Panc1 (cell line): ENCODE results near the gene CHST9. TPM values are rescaled to one million over a fixed set of nuclear protein-coding genes. Genes with fewer than 3 reads are reported as not detected.

Experiments
- ATAC-seq: fragments of 200-7000 bp; cut with Tn5 transposase; 2 replicates; pipeline ENCODE4 v1.9.1; 2020; ENCODE audit warnings: mild to moderate bottlenecking, moderate library complexity
- BruUV-seq: library from RNA; stranded (reverse); fragments of 400-500 nt; replicated peaks from 2 replicates; lab custom pipeline; 2021; lab: Mats Ljungman, UMichigan
- CTCF ChIA-PET: fragments of 300-600 bp; sonication (Branson Sonifier 250); formaldehyde crosslinking; loops from one replicate; lab custom pipeline; 2022; ENCODE audit warnings: antibody characterized with exemption; lab: Charles Lee
- POLR2A ChIA-PET: fragments of 300-600 bp; sonication (Branson Sonifier 250); formaldehyde crosslinking; loops from one replicate; lab custom pipeline; 2022; ENCODE audit warnings: antibody characterized with exemption; lab: Charles Lee
- DNase-seq: peaks from one replicate; pipeline ENCODE4 v3.0.0-alpha.2; 2010; ENCODE audit warnings: low read depth, low spot score
- H3K27ac ChIP-seq: 2 replicates; pipeline ENCODE4 v1.5.1; 2011; ENCODE audit warnings: mild to moderate bottlenecking, low read length, inconsistent platforms
- H3K27me3 ChIP-seq: fragments of 200-500 bp; sonication (Bioruptor generic); 2 replicates; pipeline ENCODE4 v1.6.0; 2014; ENCODE audit warnings: low read length, inconsistent platforms; ENCODE audit not compliant: control insufficient read depth, insufficient read depth
- H3K36me3 ChIP-seq: fragments of 200-500 bp; sonication (Bioruptor generic); 2 replicates; pipeline ENCODE4 v1.5.1; 2014; ENCODE audit warnings: inconsistent platforms, mild to moderate bottlenecking, low read length, moderate library complexity; ENCODE audit not compliant: control insufficient read depth, insufficient read depth
- H3K4me1 ChIP-seq: 2 replicates; pipeline ENCODE4 v1.5.1; 2011; ENCODE audit warnings: inconsistent platforms, mild to moderate bottlenecking, low read length, moderate library complexity; ENCODE audit not compliant: control insufficient read depth, insufficient read depth
- H3K4me3 ChIP-seq, 2 experiments: 2 replicates each; pipeline ENCODE4 v1.5.1; 2011 to 2012; ENCODE audit warnings: low read depth in 2 of 2, low read length in 2 of 2, mild to moderate bottlenecking in 2 of 2, inconsistent platforms in 1 of 2, moderate library complexity in 1 of 2
- H3K9me3 ChIP-seq: fragments of 200-500 bp; sonication (Bioruptor generic); 2 replicates; pipeline ENCODE4 v1.5.1; 2014; ENCODE audit warnings: low read depth, mild to moderate bottlenecking, inconsistent platforms, low read length, moderate library complexity; ENCODE audit not compliant: control insufficient read depth, insufficient read depth
- CTCF ChIP-seq: fragments of 450-650 bp; IDR thresholded peaks from 2 replicates; pipeline ENCODE4 v1.5.1; 2017; ENCODE audit warnings: mild to moderate bottlenecking
- POLR2AphosphoS5 ChIP-seq: IDR thresholded peaks from 2 replicates; pipeline ENCODE4 v1.6.1; 2012; ENCODE audit warnings: mild to moderate bottlenecking, low read depth, low read length, moderate library complexity
- REST ChIP-seq, 2 experiments: IDR thresholded peaks; 2 replicates each; pipeline ENCODE4 v1.6.1; 2011 to 2012; ENCODE audit warnings: low read depth in 2 of 2, control low read depth in 1 of 2, low read length in 1 of 2, mild to moderate bottlenecking in 1 of 2, moderate library complexity in 1 of 2; ENCODE audit not compliant: insufficient read depth in 1 of 2
- SIN3A ChIP-seq: IDR thresholded peaks from 2 replicates; pipeline ENCODE4 v1.6.1; 2012; ENCODE audit warnings: low read depth, mild to moderate bottlenecking, low read length, moderate library complexity, borderline replicate concordance; ENCODE audit not compliant: insufficient read depth
- TCF7L2 ChIP-seq: IDR thresholded peaks from 2 replicates; pipeline ENCODE4 v1.6.1; 2011; ENCODE audit warnings: mild to moderate bottlenecking, low read depth, low read length, inconsistent platforms
- in situ Hi-C: cut with HindIII; loops from 2 replicates; pipeline ENCODE4 v1.10.0; 2016; ENCODE audit warnings: low sequenced_read_pairs, low pct_unique_long_range_greater_than_20kb
- intact Hi-C: fragments of 100-400 bp; cut with micrococcal nuclease; formaldehyde crosslinking; loops from one replicate; pipeline ENCODE4 v1.10.0; 2022; ENCODE audit not compliant: unreplicated experiment
- total RNA-seq: library from RNA; stranded (reverse); gene quantifications from one replicate; pipeline ENCODE4 v1.2.1, GENCODE V29; 2021; ENCODE audit not compliant: unreplicated experiment

CHST9 gene
- total RNA-seq, 1 experiment from 2014 or later: 0.05 TPM

- intact Hi-C loops: no loop called here
- CTCF ChIA-PET: no interaction called here
- POLR2A ChIA-PET: no interaction called here
- DNase-seq (no peak), ATAC-seq (no peak)
- H3K27me3 ChIP-seq: no peaks in the 10 kb centered on the region
- H3K4me1 ChIP-seq: no peaks in the 10 kb centered on the region
- no peak overlapping the region for H3K4me3 ChIP-seq
- no peak for TF ChIP-seq REST (IDR thresholded peaks at IDR 0.05; ENCODE audit: insufficient read depth in 1 of 2, low read depth in 2 of 2, low read length in 1 of 2)
- H3K9me3 ChIP-seq: no peaks in the 10 kb centered on the region
- no TSS peak for BruUV-seq
- H3K27ac ChIP-seq: no peak overlapping the region
- no peaks in the 10 kb centered on the region for H3K36me3 ChIP-seq
- in situ Hi-C loops: no loop called here
Observed at GRCh38 chr18:27075828-27076227, 109.3 kb downstream of the CHST9 start.

- no peak for DNase-seq
- Histone ChIP-seq H3K9me3 (no peaks in the 10 kb centered on the region), H3K27ac (no peak overlapping the region), H3K36me3 (no peaks in the 10 kb centered on the region), H3K27me3 (no peaks in the 10 kb centered on the region), H3K4me3 (no peak overlapping the region), H3K4me1 (no peaks in the 10 kb centered on the region)
- ATAC-seq: no peak
- intact Hi-C loops (no loop called here), in situ Hi-C loops (no loop called here)
- TF ChIP-seq TCF7L2 (no peak), REST (IDR thresholded peaks at IDR 0.05; ENCODE audit: insufficient read depth in 1 of 2, low read depth in 2 of 2, low read length in 1 of 2) (no peak), SIN3A (no peak), POLR2AphosphoS5 (no peak), CTCF (no peak)
- CTCF ChIA-PET: no interaction called here
- POLR2A ChIA-PET: no interaction called here
- no TSS peak for BruUV-seq
Observed at GRCh38 chr18:27073404-27073830, 111.7 kb downstream of the CHST9 start.
